ENCODE results near the gene RBBP8.

GRCh38 chr18:22913861-22914260 is 19.3 kb upstream of the RBBP8 start:
- TF ChIP-seq, protein P1, sequence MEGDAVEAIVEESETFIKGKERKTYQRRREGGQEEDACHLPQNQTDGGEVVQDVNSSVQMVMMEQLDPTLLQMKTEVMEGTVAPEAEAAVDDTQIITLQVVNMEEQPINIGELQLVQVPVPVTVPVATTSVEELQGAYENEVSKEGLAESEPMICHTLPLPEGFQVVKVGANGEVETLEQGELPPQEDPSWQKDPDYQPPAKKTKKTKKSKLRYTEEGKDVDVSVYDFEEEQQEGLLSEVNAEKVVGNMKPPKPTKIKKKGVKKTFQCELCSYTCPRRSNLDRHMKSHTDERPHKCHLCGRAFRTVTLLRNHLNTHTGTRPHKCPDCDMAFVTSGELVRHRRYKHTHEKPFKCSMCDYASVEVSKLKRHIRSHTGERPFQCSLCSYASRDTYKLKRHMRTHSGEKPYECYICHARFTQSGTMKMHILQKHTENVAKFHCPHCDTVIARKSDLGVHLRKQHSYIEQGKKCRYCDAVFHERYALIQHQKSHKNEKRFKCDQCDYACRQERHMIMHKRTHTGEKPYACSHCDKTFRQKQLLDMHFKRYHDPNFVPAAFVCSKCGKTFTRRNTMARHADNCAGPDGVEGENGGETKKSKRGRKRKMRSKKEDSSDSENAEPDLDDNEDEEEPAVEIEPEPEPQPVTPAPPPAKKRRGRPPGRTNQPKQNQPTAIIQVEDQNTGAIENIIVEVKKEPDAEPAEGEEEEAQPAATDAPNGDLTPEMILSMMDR (IDR thresholded peaks at IDR 0.05; ENCODE audit: poor library complexity): no peak
- no peak for TF ChIP-seq EZH2 (IDR thresholded peaks at IDR 0.05; ENCODE audit: borderline replicate concordance)
- TF ChIP-seq EZH2phosphoT487 (IDR thresholded peaks at IDR 0.05; ENCODE audit: low read depth, severe bottlenecking, unreplicated experiment): no peak

Data from hepatocyte (in vitro differentiated cells).